ENCODE data around the gene CDH23.

The CDH23 gene

DNA sequence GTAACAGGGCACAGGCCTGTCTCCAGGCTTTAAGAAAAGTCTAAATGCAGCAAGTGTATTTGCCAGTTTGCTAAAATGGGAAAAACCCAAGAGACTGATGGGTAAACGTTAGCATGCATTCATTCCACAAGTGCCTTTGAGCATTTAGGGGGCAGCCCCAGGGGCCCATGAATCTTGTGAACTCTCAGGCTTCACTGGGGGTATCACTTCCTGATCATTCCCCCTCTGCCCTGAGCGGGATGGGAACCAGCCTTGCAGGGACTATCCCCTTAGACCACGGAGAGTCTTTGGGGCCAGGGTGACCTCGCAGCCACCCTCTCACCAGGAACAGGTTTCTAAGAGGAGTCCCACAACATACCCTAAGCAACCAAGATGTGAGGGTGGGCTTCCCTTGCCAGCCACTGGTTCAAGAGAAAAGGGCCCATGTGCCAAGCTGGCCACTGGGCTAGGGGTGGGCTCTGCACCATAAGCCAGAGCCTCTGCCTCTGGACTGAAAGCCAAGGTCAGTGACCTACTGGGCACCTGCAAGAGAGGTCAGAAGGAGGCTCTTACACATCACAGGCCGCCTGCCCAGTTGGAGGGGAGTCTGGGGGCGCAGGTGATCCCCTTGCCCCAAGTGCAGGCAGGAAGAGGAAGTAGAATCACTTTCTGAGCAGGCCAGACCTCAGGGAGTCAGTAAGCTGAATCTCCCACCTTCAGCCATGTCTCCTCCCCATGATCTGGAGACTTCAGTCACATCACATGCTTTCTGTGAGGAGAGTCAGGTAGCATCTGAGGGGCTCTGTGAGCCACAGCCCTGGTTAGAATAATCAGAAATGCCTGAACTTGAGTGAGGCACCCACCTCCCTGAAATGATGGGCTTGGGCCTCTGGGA, 247.8 kb downstream of the CDH23 start:
- H3K4me3 ChIP-seq (ENCODE audit: low read length), result no peak overlapping the region
- DNase-seq (ENCODE audit: low read depth), result no peak
- TF ChIP-seq CTCF (conservative IDR thresholded peaks at IDR 0.05; ENCODE audit: low read depth, low read length), result no peak

DNA sequence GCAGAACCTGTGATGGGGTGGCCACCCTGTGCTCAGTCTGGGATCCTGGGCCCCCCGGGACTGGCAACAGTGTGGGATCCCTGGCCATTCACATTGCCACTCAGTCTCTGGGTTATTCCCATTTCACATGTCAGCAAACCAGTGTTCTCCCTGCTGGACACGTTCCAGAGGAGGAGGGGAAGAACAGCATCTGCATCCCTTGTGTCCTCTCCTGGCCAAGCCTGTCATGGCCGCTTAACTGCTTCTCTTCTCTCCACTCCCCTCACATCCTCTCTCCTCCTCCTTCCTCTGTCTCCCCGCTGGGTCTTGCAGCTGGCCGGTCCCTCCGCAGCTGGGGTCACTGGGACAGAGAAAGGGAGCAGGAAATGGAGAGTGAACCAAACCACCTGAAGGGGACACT, 248.5 kb downstream of the CDH23 start:
- DNase-seq (ENCODE audit: low read depth), result no peak
- no peak overlapping the region for H3K4me3 ChIP-seq (ENCODE audit: low read length)
- TF ChIP-seq CTCF (conservative IDR thresholded peaks at IDR 0.05; ENCODE audit: low read depth, low read length), result no peak

DNA sequence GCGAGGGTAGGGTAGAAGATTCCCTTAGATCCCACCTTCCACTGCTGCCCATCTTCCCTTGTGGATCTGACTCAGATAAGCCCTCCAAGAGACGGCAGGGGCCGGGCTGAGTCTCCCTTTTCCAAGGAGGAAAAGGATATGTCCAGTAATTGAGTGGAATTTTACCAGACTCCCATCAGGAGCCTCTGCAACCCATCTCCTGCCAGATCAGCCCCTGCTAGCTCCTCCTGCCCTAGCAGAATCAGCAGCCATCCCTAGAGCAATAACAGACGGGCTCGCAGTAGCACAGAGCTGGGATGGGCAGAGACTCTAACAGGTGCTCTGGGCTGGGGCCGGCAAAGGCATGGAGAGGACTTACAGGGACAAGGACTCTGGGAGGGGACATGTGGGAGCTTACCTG, 249.3 kb downstream of the CDH23 start:
- DNase-seq (ENCODE audit: low read depth), result no peak
- H3K4me3 ChIP-seq (ENCODE audit: low read length), result no peak overlapping the region
- no peak for TF ChIP-seq CTCF (conservative IDR thresholded peaks at IDR 0.05; ENCODE audit: low read depth, low read length)

DNA sequence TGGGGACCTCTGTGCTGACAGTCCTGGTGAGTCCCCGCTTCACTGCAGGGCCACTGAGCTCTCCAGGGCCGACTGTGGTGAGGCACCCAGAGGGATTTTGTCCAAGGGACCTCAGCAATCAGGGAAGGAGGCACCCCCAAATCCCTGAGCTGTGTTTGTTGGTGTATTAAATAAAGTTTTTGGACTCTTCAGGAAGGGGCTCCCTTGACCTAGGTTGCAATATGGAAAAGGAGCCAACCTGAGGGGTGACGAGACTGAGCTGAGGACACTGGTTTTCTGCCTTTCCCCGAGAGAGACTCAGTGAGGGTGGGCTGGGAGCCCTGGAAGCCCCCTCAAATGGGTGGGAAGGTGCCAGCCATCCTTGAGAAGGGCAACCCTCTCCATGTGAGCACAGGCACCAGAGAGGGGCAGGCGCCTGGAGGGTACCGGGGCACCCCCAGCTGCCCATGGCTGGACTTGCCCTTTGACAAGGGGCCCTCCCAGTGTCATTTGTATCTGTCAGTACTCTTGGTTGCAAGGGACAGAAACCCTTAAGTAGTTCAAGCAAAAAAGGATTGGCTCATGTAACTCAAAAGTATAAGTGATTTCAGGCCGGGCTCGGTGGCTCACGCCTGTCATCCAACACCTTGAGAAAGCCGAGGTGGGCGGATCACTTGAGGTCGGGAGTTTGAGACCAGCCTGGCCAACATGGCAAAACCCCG, 250.0 kb downstream of the CDH23 start:
- H3K4me3 ChIP-seq (ENCODE audit: low read length), result no peak overlapping the region
- no peak for TF ChIP-seq CTCF (conservative IDR thresholded peaks at IDR 0.05; ENCODE audit: low read depth, low read length)

GRCh38 chr10:71647526-71648253, 251.0 kb downstream of the CDH23 start:
- peak; percentile 69 for TF ChIP-seq CTCF (conservative IDR thresholded peaks at IDR 0.05; ENCODE audit: low read depth, low read length)
- DNase-seq (ENCODE audit: low read depth), result no peak
- H3K4me3 ChIP-seq (ENCODE audit: low read length), result no peak overlapping the region

More for the DNA sequence above, 250.0 kb downstream of the CDH23 start:
- no peak for DNase-seq (ENCODE audit: low read depth)

DNA sequence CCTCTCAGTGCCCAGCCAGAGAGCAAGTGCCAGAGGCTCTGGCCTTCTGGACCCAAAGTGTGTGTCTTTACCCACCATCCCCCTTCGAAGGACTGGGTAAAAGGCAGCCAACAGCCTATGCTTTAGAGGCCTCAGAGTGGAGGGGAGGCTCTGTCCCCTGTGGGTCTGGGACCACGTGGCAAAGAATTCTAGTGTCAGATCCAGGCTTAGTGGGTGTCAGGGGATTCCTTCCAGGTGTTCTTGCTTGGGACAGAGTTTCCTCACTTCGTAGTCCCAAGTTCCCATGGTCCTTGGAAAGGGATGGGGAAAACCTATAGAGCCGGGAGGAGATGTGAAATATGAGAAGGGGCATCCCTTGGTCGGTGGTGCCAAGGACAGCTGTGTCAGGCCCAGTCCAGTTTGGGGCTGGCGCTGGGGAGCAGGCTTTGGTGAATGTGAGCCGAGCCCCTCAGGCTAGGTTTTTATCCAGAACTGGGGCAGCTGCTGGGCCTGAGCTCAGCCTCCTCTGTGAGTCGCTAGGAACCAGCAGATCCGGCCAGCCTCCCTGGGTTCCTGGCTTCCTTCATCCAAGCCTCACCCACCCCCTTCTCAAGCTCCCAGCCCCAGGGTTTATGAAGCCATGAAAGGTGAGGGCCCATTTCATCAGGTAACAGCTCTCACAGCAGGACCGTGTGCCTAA, 251.7 kb downstream of the CDH23 start:
- TF ChIP-seq CTCF (conservative IDR thresholded peaks at IDR 0.05; ENCODE audit: low read depth, low read length), result no peak
- no peak overlapping the region for H3K4me3 ChIP-seq (ENCODE audit: low read length)
- DNase-seq (ENCODE audit: low read depth), result no peak

Data from retinal pigment epithelial cell (primary cell).